Endometrium (tissue), 2 donors: Measurements from ENCODE around the gene NCS1.

Experiments used
- FAIRE-seq: peaks from 2 replicates; lab custom pipeline; 2012; peaks lifted over from hg19 to GRCh38; lab: Jason Lieb, UNC
- donor health status: control.
- donor health status: control.

Gene NCS1

DNA sequence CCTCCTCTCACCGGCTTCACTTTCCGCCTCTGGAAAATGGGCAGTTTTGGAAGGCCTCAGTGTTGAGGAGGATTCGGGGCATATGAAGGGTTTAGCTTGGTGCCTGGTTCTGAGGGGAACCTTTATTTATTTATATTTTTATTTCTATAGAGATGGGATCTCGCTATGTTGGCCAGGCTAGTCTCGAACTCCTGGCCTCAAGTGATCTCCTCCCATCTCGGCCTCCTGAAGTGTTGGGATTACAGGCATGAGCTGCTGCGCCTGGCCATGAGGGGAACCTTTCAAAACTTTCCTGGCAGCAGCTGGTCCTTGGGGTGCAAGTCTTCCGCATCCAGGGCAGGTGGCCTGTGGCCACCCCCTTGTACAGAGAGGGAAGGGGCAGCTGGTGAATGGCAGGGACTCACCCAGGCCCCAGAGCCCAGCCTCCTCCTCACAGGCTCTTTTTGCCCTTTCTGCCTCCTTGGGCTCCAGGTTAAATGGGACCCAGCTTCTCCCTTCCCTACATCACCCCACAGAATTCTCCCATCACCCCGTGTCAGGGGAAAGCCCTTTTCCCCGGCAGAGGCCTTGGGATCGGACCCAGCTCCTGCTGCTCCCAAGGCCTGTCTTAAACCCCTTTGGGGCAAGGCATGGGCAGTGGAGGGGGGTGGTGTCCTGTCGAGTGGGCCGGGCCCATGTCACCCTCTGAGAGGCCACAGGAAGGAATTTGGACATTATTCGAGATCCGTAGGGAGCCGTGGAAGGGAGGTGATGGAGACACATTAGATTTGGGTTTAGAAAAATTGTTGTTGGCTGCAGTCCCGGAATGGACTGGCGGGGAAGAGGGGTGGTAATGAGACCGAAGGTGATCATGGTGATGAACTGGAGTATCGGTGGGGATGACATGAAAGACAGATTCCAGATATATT is 5.9 kb downstream of the NCS1 start:
- no peak for FAIRE-seq

DNA sequence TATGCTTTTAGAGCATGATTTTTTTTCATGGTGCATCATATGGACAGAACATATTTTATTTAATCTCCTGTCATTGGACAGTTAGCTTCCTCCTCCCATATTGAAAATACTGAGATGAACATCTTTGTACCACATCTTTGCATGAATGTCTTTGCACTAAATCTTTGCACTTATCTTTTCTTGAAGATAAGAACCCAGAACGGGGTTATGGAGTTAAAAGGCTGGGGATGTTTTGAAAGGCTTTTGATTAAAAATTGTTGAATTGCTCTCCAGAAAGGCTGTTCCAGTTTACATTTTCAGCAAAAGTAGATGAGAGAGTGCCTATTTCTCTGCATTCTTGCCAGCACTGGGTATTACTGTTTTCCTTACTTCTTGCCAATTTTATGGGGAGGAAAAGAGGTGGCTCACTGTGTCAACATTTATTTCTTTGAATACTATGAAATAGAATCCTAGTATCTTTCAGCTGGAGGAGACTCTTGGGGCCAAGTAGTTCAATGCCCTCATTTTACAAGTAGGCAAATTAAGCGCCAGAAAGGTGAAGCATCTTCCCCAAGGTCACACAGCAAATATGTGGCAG is 7.2 kb downstream of the NCS1 start:
- no peak for FAIRE-seq

DNA sequence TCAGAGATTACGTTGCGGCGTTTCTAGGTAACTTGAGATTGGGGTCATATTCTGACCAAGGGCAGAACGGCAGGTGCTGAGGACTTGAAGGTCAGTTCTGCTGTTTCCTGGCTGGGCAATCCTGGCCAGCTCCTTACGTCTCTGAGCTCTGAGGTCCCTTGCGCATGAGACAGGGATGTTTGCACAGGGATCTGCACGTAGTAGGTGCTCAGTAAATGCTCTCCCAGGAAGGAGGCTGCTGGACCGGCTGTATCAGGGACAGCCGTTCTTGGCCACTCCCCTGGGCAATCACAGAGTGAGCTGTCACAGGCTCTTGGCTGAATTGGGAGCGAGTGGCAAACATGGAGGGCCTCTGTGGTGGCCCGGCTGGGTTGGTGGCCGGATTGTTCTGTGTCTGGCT is 8.3 kb downstream of the NCS1 start:
- FAIRE-seq, result no peak

DNA sequence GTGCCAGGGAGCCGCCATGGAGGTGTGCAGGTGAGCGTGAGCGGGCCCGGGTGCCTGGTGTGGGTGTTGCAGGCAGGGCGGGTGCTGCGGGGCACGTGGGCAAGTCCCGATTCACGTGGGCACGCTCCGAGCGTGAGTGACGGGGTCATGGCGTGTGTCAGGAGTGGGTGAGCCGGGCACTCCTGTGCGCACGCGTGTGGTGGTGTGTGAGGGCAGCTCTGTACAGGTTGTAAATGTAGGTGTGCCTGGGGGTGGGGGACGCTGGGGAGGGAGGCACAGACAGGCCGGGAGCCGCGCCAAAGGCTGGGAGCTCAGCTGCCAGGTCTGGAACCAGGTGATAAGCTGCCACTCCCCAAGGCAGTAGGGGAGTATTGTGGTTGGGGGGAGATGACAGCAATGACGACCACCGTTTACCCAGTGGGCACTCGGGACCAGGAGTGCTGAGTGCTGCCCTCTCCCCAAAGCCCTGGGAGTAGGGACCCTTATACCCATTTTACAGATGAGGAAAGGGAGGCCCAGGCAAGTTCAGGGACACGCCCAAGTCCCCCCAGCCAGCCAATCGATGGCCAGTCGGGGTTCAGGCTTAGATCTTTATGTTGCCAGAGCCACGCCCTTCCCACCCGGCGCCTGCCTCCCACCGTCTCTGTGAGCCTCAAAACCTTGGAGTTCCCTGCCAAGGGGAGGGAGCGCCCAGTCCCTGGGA is 9.6 kb downstream of the NCS1 start:
- no peak for FAIRE-seq

DNA sequence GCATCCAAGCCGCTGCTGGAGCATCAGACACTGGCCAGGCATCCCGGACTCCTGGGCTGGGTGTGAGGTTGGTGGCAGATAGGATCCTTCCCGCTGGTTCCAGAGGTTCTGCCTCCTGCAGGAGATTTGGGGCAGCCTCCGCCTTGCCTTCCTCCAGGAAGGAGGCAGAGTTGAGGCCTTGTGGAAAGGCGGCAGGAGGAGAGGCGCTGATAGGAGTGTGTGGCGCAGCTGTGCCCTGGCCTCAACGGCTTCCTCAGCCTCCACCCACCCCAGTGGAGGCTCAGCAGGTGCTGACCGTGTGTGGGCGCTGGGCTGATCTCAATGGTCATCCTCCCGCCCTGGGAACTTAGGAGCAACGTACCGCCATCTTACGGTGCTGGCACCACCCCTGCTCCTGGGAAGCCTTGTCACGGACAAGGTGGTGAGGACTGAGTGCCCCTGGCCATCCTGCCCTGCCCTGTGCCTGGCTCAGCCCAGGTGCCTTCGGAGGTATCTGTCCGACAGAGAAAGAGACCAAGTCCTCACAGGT is 10.2 kb downstream of the NCS1 start:
- FAIRE-seq, result no peak

DNA sequence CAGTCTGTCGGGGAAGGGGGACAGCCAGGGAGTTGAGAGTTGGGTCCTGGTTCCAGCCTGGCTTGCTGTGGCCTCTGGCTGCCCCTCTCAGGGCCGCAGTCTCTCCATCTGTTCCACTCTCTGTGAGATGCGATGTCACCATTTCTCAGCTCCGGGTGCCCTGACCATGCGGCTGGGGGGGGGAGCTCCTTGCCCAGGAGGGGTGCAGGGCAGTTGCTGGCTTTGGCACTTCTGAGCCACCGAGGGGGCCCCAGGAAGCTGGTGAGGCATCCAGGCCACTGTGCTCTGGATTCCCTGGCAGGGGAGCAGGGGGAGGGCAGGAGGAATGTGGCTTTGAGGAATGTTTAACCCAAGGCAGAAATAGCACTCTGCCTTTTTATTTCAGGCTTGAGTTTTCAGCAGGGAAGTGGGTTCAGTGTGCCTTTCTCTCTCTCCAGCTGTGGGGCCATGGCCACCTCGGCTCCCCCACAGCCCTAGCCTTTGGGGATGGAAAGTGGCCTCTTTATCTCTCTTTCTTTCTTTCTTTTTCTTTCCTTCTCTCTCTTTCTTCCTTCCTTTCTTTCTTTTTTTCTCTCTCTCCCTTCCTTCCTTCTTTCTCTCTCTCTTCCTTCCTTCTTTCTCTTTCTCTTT is 11.0 kb downstream of the NCS1 start:
- no peak for FAIRE-seq

DNA sequence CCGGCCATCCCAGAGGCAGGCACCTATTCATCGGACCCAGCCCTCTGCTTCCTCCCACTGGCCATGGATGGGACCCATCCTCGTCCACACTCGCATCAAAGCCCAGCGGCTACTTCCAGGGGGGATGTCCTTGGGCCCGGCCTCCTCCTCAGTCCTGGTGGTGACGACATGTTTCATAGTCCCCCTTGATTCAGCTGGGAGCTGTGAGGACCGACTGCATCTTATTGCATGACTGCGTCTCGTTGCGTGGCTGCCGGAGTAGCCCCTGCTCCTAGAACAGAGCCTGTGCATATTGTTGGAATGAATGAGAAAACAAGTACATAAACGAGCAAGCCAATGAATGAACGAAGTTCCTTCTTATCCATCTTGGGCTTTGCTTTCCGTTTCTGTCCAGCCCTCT is 12.8 kb downstream of the NCS1 start:
- FAIRE-seq, result no peak

DNA sequence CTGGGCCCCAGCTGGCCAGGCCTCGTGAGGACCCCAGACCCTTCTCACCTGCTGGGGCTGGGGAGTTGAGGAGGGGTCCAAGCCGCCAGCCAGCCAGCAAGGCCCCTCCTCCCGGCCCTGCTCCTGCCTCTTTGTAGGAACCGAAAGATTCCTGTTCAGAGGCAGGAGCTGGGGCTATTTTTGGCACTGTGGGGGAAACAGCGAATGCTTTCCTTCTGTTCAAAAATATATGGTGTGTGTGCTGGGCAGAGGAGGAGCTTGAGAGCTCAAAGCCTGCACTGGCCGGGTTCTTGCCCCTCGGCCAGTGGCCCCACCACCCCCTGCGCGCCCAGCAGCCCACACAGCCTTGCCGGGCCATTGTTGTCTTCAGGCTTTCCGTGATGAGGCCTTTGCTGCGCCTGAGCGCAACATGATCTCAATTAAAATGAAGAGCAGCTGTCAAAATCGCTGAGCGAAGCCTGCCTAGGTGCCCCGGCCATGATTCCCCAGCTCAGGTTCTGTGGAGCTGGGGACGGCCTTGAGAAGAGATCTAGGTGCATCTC is 13.4 kb downstream of the NCS1 start:
- FAIRE-seq, result no peak

DNA sequence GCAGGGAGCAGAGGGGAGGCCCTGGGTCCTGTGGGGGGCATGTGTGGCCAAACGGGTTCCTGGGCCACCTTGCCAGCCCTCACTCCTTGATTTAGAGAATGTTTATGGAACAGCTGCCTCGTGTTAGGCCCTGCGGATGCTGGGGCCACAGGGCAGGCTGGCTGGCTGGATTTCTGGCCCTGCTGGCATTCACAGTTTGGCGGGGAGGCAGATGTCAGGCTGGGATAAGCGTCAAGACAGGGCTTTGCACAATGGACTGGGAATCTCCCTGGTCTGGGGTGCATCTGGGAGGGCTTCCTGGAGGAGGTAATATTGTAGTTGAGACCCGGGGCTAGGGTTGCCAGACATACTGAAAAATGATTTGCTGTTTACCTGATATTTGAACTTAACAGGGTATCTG is 13.8 kb downstream of the NCS1 start:
- no peak for FAIRE-seq

DNA sequence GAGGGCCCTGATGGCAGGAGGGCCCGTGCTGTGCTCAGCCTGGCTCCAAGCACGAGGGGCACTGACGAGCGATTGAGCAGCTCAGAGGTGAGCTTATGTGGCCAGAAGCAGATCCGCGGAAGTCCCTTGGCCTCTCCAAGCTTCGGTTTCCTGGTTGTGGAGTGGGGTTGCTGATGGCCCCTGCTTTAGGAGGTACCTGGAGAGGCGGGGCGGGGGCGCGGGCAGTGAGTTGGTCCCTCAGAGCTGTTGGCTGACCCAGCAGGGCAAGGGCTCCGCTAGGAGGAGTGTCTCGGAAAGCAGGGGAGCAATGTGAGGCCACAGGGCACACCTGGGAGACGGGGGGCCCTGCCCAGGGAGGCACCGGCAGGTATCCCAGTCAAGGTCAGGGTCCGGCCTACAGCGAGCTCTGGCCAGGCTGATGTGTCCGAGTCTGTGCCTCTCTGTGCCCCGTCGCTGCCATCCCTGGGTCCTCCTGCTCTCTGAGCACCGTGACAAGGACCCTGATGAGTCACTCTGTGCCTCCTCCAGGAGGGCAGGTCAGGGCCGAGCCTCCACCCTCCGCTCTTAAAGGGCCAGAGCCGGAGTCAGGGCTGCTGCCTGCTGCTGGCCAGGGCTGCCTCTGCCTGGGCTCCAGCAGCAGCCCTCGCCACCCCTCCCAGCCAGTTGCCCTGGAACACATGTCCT is 14.8 kb downstream of the NCS1 start:
- FAIRE-seq, result no peak

DNA sequence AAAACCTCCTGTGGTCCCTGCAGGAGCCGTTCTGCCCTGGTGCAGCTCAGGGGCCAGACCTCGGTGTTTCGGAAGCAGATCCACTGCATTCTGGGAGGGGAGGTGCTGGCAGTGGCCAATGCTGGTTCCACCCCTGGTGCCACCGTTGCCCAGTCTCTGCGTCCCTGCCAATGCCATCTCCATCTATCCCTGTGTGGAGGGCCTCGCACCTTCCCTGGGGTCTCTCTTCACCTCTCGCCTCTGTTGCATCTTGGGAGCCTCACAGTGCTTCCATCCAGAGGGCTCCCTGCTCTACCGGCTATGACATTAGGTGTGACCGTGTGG is 15.3 kb downstream of the NCS1 start:
- no peak for FAIRE-seq

DNA sequence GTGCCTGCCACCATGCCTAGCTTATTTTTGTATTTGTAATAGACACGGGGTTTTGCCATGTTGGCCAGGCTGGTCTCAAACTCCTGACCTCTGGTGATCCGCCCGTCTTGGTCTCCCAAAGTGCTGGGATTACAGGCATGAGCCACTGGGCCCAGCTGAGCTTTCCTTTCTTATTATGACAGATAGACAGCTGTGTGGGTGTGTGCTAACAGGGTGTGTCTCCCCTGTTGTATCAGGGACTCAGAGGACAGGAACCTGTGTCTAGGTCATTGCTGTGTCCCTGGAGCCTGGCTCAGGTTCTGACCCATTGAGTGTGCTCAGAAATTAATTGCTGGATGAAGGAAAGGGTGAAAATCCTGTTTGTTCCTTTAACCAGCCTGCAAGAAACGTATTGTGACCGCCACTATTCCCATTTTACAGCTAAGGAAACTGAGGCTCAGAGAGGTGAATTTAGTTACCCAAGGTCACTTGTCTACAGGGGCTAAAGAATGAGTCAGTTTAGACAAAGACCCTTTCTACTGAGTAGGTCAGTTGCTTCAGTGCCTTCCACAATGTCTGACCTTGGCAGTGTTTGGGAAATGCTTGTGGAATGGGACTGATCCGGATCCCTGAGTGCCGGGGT is 16.8 kb downstream of the NCS1 start:
- no peak for FAIRE-seq

DNA sequence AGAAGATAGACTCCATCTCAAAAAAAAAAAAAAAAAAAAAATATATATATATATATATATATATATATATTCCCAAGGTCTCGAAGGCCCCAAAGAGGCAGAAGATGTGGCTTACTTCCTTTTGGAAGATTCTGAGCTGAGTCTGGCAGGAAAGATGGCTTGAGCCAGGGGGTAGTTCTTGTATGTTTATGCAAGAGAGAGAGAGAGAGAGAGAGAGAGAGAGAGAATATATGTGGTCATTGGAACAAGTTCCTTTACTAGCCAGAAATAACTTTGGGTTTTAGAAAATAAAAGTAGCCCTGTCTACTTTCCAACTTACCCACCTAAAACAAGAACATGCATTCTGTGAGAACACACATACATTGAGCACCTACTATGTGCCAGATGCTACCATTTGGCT is 17.6 kb downstream of the NCS1 start:
- no peak for FAIRE-seq

DNA sequence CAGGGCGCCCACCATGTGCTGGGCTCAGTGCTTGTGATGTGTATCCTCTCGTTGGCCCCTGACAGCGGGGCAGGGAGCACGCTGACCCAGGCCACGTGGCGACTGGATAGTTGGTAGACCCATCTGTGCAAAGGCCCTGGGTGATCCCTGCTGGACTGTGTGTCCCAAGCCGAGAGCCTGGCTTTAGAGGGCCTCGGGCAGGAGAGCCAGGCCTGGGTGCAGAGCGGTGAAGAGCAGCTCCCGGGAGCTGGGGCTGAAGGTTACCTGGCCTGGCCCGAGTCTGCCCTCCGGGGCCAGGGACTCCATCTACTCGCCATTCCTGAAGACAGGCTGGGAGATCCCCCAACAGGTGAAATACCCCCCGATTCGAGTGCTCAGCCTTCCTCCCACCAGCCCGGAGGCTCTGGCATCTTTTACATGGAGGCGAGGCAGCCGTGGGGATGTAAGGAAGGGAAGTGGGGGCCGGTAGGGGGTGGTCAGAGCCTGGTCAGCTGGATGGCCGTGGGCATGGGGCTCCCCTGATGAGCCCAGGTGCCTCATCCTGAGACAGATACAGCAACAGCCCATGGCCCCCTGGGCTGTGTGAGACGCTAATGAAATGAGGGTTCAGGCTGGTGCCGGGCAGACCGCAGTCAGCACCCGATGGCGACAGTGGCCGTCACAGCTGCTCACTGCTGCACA is 19.0 kb downstream of the NCS1 start:
- no peak for FAIRE-seq

DNA sequence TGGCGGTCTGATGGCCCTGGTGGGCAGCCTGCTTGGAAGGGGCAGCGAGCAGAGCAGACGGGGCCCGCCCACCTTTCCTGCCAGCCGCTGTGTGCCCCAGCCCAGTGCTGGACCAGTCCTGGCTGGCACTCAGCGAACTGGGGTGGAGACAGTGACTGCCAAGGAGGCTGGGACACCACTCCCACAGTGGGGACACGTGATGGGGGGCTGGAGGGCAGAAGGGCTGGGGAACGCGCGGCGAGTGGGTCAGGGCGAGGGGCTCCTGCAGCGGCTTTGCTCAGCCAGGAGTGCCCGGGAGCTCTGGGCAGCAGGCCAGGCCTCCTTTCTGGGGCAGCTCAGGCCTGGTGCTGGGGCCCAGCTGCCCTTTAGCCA is 19.5 kb downstream of the NCS1 start:
- no peak for FAIRE-seq

DNA sequence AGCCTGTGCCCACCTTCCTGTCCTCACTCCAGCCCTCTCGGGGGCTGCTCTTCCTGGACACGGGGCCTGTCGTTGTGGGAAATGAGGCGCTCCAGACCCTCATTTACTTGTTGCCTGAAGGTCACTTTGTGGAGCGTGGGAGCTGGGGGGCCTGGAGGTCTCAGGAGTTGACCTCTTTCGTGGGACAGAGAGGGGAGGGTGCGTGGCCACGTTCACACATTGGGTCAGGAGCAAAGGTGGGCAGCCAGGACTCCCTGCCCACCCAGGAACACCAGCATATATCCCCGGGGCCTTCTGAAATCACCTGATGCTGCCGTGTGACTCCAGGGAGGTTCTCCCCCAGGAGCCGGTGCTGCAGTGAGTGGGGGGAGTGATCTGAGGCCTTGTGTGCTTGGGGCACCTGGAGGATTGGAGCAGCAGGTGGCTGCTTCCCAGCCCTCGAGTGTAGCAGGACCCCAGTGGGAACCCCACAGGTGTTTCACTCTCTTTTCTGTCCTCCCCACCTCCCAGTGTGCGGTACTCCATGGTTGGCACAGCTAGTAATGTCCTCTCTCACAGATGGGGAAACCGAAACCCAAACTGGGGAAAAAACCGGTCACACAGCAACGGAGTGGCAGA is 20.3 kb downstream of the NCS1 start:
- no peak for FAIRE-seq

DNA sequence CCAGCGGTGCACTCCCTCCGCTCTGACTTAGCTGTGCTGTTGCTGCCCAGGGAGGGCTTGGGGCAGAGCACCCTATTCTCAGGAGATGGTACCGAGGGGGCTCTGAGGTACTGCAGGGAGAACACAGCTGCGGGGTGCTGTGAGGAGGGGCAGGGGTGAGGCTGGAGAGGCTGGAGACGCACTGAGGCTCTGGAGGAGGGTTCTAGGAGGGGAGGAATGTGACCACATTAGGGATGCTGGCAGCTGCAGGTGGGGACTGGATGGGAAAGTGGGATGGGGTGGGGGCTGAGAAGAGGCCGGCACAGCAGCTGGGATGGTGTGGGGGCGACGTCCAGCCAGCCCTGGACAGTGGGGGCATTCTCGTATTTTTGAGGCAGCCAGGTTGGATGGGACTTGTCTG is 20.9 kb downstream of the NCS1 start:
- no peak for FAIRE-seq

DNA sequence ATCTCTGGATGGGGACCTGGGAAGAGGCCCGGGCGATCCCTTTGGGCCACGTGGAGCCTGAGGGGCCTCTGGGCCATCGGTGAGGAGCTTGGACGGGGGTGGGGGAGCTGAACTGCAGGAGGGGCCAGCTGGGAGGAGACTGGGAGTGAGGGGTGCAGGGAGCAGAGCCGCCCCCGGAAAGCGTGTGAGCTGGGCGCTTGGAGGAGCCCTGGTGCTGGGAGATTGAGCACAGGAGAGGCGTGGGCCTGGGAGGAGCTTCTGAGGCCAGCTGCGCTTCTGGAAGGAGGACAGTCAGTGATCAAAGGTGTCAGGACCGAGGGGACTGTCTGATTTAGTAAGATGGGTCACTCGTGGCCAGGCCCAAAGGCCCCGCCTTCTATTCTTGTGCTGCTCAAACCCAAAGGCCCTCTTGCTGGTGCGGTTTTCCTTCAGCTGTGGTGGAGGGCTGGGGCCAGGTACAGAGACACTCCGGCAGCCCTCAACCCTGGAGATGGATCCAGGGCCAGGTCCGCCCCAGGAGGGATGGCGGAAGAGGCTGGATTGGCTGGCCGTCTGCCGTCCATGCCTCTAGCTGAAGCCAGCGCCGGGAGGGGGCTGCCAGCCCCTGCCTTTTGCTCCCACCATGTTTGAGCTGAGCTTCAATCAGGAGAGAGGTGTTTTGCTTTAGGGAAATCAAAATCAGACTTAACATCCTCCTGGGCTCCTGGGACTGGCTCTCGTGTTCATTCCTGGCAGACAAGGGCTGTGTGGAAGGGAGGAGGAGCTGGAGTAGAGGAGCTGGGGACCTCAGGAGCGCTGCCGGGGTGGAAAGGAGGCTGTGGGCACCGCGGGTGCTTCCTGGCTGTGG is 21.6 kb downstream of the NCS1 start:
- no peak for FAIRE-seq

DNA sequence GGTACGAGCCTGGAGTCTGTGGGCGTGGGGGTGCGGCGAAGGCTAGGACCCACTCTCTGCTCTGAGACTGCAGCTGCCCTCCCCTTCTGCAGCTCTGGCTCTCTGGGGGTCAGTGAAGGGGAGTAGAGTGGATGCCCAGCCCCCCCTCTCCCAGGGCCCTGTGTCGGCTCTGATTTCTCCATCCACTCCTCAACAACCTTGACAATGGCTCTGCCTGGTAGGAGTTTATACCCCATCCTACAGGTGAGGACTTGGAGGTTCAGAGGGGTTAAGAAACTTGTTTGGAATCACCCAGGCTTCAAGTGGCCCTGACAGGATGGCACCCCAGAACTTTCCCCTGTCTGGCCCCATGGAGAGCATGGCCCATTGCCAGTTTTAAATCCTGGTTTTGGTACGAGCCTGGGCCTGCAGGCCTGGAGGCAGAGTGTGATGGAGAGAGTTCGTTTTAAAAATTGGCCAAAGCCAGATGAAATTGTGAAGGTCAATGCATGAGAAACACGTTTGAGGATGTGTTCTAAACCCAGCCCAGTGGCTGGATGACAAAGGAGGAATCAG is 22.3 kb downstream of the NCS1 start:
- no peak for FAIRE-seq
